Measurements from ENCODE around the gene DIDO1.

The DIDO1 gene

DNA sequence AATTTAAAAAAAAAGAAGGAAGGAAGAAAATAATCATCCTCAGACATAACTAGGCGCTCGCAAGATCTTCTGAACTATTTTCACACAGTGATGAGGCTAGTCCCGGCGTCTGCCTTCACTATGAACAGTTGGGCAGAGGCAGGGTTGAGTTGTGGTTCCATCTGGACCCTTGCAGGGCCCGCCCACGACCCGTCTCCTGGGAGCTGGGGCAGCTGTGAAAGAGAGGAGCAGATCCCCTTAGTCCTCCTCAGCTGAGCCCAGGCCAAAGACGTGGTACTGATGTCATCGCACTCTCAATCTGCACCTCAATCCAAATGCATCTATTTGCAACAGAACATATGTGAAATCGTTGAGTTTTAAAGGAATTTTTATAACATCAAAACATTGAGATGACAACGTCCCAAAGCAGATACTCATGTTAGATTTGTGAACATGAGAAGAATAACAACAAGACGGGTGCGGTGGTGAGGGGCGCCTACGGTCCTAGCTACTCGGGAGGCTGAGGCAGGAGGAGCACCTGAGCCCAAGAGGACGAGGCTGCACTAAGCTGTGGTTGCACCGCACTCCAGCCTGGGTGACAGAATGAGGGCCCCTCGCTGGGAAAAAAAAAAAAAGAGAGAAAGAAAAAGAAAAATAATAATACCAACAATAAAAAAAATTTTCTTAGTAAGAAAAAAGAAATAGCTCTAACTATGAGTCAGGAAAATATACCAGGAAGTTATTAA is 80.0 kb downstream of the DIDO1 start:
- no peak for DNase-seq

DNA sequence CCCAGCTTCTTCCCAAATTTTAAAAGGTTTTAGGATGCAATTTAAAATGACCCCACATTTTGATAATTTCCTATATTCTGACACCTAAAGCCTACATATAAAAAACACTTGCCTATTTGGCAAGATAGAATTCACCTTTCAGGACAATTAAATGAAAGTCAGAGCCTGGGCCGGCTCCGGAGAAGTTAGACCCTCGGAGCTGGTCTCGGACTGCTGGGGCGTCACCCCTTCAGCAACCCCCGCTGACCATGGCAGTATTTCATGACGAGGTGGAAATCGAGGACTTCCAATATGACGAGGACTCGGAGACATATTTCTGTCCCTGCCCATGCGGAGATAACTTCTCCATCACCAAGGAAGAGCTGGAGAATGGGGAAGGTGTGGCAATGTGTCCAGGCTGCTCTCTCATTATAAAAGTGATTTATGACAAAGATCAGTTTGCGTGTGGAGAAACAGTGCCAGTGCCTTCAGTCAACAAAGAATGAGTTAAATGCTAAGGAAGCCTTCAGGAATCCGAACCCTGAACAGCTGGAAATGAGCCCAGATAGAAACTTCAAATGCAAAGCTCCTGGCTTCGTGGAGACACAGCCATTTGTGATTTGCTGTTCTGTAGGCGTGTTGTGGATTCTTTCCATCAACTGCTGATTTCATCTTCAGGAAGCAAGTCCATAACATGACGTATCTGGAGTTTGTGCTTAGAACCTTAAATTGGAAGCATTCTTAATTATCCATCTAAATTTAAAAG is 80.7 kb downstream of the DIDO1 start:
- no peak for DNase-seq

DNA sequence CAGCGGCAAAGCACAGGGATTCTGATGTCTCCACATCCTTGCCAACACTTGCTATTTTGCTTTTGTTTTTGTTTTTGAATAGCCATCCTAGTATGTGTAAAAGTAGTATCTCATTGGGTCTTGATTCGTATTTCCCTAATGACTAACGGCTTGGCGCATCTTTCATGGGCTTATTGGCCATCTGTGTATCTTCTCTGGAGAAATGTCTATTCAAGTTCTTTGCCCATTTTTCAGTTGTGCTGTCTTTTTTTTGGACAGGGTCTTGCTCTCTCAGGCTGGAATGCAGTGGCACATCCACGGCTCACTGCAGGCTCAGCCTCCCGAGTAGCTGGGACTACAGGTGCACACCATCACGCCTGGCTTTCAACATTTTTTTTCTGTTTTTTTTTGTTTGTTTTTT is 82.1 kb downstream of the DIDO1 start:
- DNase-seq, result no peak

DNA sequence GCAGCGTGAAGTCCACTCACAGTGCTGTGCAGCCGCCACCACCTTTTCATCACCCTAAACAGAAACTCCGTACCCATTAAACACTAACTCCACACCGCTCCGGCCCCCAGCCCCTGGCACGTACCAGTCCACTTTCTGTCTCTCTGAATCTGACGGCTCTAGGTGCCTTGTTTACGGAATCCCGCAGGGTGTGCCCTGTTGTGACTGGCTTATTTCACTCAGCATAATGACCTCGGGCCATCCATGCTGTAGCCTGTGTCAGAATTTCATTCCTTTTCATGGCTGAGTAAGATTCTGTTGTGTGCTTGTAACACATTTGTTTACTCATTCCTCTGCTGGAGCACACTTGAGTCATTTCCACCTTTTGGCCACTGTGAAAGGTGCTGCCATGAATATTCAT is 82.6 kb downstream of the DIDO1 start:
- no peak for DNase-seq

DNA sequence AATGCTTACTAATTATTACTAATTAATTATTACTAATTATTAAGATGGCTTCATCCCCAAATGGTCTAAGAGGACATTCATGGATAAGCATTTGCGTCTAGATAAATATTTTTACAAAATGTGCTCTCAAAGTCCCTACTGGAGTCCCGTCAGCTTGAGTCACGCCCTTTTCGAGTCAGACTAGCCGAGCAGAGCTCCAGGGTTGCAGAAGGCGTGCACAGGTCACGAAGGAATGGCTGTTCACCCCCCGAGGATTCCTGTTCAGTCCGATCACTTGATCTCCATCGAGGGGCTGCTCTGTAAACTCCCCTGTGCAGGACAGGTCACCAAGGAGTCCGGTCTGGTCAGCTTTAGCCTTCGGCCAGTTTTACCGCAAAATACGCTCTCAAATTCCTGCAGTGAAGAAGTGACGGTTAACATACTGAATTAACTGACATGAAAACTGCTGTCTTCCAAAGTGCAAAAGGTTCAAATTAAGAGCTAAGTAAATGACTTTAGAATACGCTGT is 84.5 kb downstream of the DIDO1 start:
- DNase-seq, result no peak

DNA sequence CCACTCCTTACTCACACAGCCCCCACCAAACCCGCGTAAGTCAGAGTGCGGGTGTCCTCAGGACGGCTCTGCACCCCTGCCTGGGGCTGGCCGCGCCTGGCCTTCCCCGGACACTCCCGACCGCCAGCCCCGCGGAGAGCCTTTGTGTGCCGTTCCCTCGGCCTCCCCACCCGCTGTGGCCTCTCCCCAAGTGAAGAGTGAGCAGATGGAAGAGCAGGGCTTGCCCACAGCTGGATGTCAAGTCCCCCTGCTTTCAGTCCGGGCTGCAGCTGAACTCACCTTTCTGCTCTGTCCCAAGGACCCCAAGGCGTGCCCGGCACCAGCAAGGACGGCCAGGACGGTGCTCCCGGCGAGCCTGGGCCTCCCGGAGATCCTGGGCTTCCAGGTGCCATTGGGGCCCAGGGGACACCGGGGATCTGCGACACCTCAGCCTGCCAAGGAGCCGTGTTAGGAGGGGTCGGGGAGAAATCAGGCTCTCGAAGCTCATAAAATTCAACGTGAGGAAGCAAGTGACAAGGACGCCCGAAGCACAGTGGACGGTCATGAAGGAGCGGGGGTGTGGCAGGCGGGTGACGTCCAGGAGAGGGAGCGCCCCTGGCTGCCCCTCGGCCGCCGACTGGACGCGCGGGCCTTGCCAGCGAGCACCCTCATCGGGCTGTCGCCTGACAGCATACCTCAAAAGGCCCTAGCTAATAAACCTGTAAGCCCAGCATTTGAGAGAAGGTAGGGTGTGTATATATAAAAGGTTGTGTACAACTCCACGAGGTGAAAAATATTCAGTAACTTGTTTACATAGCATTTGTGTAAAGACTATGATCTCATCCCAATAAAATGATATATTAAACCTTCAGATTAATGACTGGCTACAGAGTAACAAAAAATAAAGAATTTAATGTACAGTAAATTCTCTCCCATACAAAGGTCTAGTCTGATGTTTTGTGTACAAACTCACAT is 85.8 kb downstream of the DIDO1 start:
- DNase-seq, result no peak

DNA sequence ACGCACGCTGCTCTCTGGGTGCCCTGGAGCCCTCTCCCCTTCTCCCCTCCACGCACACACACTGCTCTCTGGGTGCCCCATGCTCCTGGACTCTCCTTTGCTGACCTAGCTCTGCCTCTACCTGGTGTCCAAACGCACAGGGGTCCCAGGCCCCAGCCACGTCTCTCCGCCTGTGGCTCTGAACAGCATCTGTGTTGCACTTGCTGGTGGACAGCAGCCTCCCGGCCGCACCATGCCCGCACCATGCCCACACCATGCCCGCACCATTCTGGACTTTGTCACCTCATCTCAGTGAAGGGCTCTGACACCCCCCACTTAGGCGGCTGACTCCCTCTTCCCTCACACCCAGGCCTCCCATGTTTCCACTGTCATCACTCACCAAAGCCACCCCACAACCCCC is 86.5 kb downstream of the DIDO1 start:
- DNase-seq, result no peak

DNA sequence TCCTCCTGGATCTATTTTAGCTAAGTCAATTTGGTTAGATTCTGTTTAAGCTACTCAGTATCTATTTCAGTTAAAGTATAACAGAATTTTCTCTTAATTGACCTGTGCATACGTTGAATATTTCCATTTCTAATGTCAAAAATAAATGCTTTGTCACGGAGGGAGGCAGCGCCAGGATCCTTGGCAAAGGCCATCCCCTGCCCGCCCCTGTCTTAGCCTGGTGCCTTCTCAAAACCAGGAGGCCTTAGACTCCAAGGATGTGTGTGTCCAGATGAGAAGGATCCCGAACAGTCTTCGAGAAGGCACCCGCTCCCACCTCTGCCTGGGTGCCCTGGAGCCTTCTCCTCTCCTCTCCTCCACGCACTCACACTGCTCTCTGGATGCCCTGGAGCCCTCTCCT is 87.0 kb downstream of the DIDO1 start:
- DNase-seq, result no peak

DNA sequence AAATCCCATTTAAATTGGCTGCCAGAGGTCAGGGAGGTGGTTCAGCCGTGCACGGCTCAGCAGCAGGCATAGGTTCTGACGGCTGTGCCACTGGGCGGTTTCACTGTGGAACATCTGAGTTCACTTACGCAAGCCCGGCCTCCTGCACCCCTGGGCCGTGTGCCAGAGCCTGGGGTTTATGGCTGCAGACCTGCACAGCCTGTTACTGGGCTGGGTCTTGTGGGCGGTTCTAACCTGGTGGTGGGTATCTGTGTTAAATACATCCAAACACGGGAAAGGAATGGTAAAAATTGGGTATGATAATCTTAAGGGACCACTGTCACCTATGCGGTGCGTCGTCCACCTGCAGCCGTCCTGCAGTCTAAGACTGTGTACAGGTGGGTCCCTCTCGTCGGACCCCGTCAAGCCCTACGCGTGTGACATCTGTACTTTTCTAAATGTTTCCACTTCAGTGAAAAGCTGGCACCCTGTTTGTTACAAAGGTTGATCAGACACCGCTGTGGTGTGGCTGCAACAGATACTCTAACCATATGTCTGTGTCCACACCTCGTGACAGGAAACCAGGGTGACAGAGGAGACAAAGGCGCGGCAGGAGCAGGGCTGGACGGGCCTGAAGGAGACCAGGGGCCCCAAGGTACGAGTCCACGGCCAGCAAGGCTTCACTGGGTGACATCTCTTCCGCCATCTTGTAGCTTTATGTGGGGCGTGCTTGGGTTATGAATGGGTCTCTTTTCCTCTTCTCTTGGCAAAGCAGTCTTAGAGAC is 88.0 kb downstream of the DIDO1 start:
- DNase-seq, result no peak

DNA sequence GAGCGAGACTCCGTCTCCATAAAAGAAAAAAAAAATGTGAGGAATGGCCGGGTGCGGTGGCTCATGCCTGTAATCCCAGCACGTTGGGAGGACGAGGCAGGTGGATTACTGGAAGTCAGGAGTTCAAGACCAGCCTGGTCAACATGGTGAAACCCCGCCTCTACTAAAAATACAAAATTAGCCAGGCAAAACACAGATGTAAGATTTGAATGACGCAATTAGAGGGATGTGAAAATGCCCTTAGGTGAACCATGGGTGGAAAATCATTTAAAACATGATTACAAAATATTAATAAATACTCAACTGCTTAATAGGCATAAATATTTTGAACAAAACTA is 88.5 kb downstream of the DIDO1 start:
- DNase-seq, result no peak

DNA sequence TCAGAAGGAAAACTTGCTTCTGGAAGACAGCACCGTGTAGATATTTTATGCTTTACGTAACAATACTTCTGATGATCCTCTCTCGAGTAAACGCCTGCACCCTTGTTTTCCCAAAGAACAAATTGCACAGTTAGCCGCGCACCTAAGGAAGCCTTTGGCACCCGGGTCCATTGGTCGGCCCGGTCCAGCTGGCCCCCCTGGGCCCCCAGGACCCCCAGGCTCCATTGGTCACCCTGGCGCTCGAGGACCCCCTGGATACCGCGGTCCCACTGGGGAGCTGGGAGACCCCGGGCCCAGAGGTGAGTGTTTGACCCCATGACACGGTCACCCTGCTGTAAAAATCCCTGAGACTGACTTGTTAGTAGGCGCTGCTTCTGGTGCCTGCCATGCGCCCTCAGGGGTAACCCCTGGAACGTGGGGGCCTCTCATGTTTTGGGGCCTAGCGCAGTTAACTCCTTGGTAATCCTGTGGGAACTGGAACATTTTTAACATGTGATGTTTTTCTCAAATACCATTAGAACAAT is 89.3 kb downstream of the DIDO1 start:
- no peak for DNase-seq

DNA sequence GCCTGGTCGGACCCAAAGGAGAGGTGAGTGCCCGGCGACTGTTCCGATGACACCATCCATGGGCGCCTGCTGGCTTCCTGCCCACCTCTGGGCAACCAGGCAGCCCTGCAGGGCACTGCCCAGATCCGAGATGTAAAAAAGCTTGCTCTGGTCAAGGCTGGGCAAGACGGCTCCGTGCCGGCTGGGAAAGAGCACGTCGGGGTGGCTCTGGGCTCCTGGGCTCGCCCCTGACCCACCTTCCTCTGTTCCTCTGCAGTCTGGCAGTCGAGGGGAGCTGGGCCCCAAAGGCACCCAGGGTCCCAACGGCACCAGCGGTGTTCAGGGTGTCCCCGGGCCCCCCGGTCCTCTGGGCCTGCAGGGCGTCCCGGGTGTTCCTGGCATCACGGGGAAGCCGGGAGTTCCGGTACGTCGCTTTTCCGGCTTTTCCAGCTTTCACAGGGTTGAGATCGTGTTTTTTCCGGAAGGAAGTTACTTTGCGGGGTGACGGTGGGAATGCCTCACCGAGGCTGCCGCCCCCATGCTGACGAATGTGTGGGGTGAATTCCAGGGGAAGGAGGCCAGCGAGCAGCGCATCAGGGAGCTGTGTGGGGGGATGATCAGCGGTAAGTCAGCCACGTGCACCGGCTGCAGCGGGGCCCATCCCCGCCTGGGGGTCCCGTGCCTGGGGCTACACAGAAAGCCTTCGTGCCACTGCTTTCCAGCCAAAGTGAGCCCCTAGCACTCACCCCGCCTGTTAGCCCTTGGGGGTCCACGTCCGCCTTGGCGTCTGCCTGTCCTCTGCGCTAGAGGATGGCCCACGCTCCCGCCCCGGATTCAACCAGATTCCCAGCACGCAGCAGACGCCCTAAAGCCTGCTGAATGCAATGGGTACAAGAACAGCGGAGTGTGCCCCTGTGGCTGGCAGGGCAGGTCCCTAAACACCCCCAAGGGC is 90.1 kb downstream of the DIDO1 start:
- no peak for DNase-seq

DNA sequence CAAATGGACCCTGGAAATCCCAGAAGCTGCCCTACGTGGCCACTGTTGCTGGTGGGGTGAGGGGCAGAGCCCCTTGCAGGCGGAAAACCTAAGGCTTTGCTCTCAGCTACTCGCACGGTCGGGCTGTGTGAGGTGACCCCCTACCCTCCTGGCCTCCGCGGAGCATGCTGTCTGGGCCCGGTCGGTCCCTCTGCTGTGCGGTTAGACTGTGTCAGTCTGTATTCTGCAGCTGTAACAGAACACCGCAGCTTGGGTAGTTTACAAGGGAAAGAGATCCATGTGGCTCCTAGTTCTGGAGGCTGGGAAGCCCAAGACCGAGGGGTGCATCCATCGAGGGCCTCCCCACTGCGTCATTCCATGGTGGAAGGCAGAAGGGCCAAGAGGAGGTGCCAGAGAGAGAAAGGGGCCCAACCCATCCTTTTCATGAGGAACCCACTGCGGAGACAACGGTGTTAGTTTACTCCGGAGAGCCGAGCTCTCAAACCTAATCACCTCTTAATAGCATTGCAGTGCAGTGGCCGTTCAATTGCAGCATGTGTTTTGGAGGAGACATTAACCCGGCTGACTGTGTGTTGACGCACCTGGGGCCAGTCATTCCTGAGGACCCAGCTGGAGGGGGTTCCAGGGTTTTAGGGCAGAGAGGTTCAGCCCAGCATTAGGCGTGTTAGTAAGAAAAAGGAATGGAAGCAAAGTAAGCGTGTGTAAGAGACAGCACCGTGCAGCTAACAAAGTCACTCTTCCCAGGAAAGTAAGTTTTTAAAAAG is 91.2 kb downstream of the DIDO1 start:
- DNase-seq, result no peak

DNA sequence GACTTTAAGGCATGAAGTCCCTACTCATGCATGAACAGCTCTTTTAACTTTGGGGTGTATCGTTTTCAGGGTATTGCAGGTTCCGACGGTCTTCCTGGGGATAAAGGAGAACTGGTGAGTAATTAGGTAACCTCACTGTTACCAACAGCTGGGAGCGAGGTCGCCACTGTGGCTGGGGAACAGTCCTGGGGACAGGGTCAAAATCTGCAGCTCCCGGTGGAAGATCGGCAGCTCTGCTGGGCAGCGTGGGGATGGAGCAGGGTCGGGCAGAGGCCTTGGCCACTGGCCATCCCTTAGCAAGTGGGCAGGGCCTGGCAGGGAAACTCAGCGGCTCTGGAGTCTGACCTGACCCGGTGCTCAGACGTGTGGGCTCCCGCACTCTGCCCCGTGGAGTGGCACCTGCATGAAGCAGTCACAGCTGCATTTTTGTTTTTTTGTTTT is 93.3 kb downstream of the DIDO1 start:
- no peak for DNase-seq

DNA sequence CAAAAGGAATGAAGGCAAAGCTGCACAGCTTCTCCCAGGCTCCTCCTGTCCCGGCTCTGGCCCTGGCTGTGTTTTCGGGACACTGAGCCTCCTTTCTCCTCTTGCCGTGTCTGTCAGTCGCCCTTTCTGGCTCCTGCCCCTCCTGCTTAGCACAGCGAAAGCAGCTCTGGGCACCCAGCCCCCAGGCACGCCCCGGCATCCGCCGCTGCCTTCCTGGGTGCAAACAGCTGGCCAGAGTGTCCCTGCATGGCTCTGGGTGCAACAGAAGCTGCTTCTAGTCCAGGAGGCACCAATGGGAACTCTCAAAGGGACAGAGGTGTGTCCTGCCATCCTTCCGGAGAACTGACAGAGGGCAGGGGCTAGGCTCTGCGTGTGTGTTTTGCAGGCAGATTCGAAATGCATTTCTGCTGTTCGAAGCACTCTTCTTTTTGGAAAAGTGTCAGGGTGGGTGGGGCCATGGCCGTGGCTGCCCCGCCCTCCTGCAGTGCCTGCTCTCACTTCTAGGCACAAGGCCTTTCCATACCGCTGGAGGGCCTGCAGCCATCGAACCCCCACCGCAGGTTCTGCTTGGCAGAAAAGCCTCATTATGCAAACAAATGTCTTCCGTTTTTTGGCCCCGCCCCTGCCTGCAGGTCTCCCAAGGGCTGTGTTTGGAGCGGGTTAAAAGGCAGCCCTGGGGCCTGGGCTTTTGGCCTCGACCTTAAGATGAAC is 93.9 kb downstream of the DIDO1 start:
- DNase-seq, result no peak

DNA sequence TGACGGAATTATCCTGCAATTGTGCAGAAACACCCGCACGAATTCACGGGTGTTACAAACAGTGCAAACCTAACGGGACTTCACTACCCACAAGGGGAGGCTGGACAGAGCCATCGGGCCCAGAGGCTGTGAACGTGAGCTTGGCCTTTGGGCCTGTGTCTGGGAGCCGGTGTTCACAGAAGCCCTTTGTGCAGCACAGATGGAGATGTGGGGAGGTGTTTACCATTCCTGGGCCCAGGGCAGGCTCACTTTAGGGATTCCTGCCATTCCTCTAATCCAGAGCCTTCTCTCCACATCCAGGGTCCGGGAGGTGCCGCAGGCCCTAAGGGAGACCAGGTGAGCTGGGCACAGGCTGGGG is 94.5 kb downstream of the DIDO1 start:
- DNase-seq, result no peak

DNA sequence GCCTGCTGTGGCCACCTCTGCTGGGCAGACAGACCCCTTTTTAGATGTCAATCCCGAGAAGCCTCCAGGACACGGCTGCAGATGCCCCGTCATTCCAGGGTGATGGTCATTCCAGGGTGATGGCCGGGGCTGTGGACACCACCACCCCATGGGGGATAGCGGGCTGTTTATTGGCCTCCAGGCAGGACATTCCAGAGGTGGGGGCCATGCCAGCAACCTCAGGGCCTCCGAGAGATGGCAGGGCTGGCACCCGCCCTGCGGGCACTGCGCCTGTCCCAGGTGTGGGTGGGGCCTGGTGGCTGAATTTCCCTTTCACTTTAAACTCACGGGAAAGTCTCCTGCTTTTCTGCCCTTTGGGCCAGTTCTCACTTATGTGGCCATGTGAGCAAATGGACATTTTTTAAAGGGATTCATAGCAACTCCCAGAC is 94.9 kb downstream of the DIDO1 start:
- no peak for DNase-seq

DNA sequence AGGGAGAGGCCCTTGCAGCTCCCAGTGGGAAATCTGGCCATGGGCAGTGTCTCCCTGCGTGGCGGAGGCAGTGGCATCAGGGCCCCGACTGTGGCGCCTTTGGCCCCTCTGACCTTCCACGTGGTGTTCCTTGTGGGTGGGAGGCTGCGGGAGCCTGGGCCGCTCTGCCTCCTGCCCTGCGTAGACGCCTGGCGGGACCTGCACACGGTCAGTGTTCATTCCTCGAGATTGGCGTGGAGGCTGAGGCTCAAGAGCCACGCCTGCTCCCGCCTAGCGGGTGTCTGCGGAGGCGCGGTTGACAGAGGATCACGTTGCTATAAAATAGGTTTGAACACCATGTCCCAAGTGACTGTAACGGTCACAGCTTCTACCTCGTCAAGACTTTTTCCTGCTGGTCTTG is 95.5 kb downstream of the DIDO1 start:
- no peak for DNase-seq

DNA sequence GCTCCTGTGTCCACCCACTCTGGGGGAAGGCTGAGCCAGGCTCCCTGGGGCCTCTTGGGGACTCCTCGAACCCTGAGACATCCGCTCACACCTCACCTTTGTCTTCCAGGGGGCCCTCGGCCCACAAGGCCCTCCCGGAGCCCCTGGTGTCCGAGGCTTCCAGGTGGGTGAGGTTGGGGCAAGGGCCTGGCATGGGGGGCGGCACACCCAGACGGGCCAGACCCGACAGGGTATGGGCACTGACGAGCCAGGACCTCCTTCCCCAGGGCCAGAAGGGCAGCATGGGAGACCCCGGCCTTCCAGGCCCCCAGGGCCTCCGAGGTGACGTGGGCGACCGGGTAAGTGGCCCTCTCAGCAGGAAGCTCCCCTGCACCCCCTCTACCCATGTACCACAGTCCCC is 96.1 kb downstream of the DIDO1 start:
- DNase-seq, result no peak
